ENCODE measurements around the gene IGF1R.
"Not testable (repeated sequence)": the region's sequence is repeated elsewhere in the genome, so short reads cannot be mapped to it uniquely, and the experiment has no call there.

The IGF1R gene

GRCh38 chr15:98996169-98996568, 347.8 kb downstream of the IGF1R start:
- H3K27ac ChIP-seq, result no peak overlapping the region
- no peak for TF ChIP-seq CTCF (conservative IDR thresholded peaks at IDR 0.05)
- no peak for TF ChIP-seq ZFX (IDR thresholded peaks at IDR 0.05)

GRCh38 chr15:98996624-98997023, 348.3 kb downstream of the IGF1R start:
- TF ChIP-seq CTCF (conservative IDR thresholded peaks at IDR 0.05), result no peak
- no peak for TF ChIP-seq ZFX (IDR thresholded peaks at IDR 0.05)
- H3K27ac ChIP-seq, result no peak overlapping the region

- no peak for TF ChIP-seq ZFX (IDR thresholded peaks at IDR 0.05)
- no peak for TF ChIP-seq CTCF (conservative IDR thresholded peaks at IDR 0.05)
- no peak overlapping the region for H3K27ac ChIP-seq
Measured at GRCh38 chr15:98997312-98997711, 349.0 kb downstream of the IGF1R start.

- TF ChIP-seq CTCF (conservative IDR thresholded peaks at IDR 0.05) (no peak), ZFX (IDR thresholded peaks at IDR 0.05) (no peak)
- H3K27ac ChIP-seq, result no peak overlapping the region
Measured at GRCh38 chr15:98997755-98998154, 349.4 kb downstream of the IGF1R start.

GRCh38 chr15:98998279-98998678, 349.9 kb downstream of the IGF1R start:
- TF ChIP-seq CTCF (conservative IDR thresholded peaks at IDR 0.05) (no peak), ZFX (IDR thresholded peaks at IDR 0.05) (no peak)
- no peak overlapping the region for H3K27ac ChIP-seq

- no peak overlapping the region for H3K27ac ChIP-seq
- TF ChIP-seq ZFX (IDR thresholded peaks at IDR 0.05) (no peak), CTCF (conservative IDR thresholded peaks at IDR 0.05) (no peak)
Measured at GRCh38 chr15:98999233-98999632, 350.9 kb downstream of the IGF1R start.

- TF ChIP-seq CTCF (conservative IDR thresholded peaks at IDR 0.05) (no peak), ZFX (IDR thresholded peaks at IDR 0.05) (no peak)
- no peak overlapping the region for H3K27ac ChIP-seq
Measured at GRCh38 chr15:99002226-99002625, 353.9 kb downstream of the IGF1R start.

- not testable (repeated sequence) for H3K27ac ChIP-seq
Measured at GRCh38 chr15:99003317-99003716, 355.0 kb downstream of the IGF1R start.

- H3K27ac ChIP-seq, result not testable (repeated sequence)
Measured at GRCh38 chr15:99004998-99005974, 356.9 kb downstream of the IGF1R start.
